K562 (cell line): ENCODE results near the gene GNA14. TPM values are rescaled to one million over a fixed set of nuclear protein-coding genes. Genes with fewer than 3 reads are reported as not detected.
"Not testable (repeated sequence)": the region's sequence is repeated elsewhere in the genome, so short reads cannot be mapped to it uniquely, and the experiment has no call there.

Experiments
- ATAC-seq: fragments of 200-7000 bp; cut with Tn5 transposase; 3 replicates; pipeline ENCODE4 v1.9.1; 2020; ENCODE audit warnings: moderate library complexity
- BruUV-seq: library from RNA; stranded (reverse); fragments of 400-500 nt; replicated peaks from 2 replicates; lab custom pipeline; 2021; lab: Mats Ljungman, UMichigan
- CTCF ChIA-PET: fragments of 300-600 bp; formaldehyde crosslinking; extraction: SDS; loops from one replicate; lab custom pipeline; 2021; ENCODE audit warnings: low intra/inter-chr PET ratio; lab: Yijun Ruan, JAX
- POLR2A ChIA-PET: fragments of 300-600, 350-650 bp; sonication (Branson Sonifier 250); formaldehyde crosslinking; extraction: SDS; loops from one replicate; lab custom pipeline; 2021; ENCODE audit warnings: antibody characterized with exemption, inconsistent platforms; lab: Yijun Ruan, JAX
- DNase-seq, 4 experiments: peaks; one replicate each; pipeline versions ENCODE4 v3.0.0 to v3.0.0-alpha.2; 2011 to 2018; ENCODE audit warnings: low spot score in 3 of 4, mixed read lengths in 3 of 4; ENCODE audit errors: extremely low read depth in 1 of 4
- FAIRE-seq: peaks from 2 replicates; lab custom pipeline; 2011; peaks lifted over from hg19 to GRCh38; lab: Jason Lieb, UNC
- H2AFZ ChIP-seq: 2 replicates; pipeline ENCODE4 v1.6.0; 2011; ENCODE audit warnings: low read depth, low read length, control low read depth, inconsistent platforms
- H3K27ac ChIP-seq: fragments of 200-600 bp; 3 replicates; pipeline ENCODE4 v1.8.0; 2011; ENCODE audit warnings: low read depth, mild to moderate bottlenecking, control low read depth, inconsistent platforms, low read length, moderate library complexity, mixed read lengths; ENCODE audit errors: extremely low read depth
- H3K27me3 ChIP-seq, 2 experiments: fragments of 300-600 bp in 1 of 2; 2 replicates in 1 of 2; 3 replicates in 1 of 2; pipeline versions ENCODE4 v1.6.0 to v1.8.0; 2011; ENCODE audit warnings: inconsistent platforms in 2 of 2, low read length in 2 of 2, mild to moderate bottlenecking in 1 of 2, mixed read lengths in 1 of 2, moderate library complexity in 1 of 2; ENCODE audit not compliant: control insufficient read depth in 2 of 2, insufficient read depth in 2 of 2
- H3K36me3 ChIP-seq: fragments of 300-600 bp; 3 replicates; pipeline ENCODE4 v1.8.0; 2011; ENCODE audit warnings: mild to moderate bottlenecking, low read length, inconsistent platforms; ENCODE audit not compliant: control insufficient read depth, insufficient read depth
- H3K4me1 ChIP-seq, 2 experiments: fragments of 200-600 bp in 1 of 2; replicated peaks in 1 of 2; 2 replicates in 1 of 2; 3 replicates in 1 of 2; pipeline versions ENCODE4 v1.5.1 to v1.8.0; 2011; ENCODE audit warnings: inconsistent platforms in 2 of 2, low read length in 2 of 2, mild to moderate bottlenecking in 1 of 2, mixed read lengths in 1 of 2, moderate library complexity in 1 of 2; ENCODE audit not compliant: control insufficient read depth in 2 of 2, insufficient read depth in 2 of 2
- H3K4me2 ChIP-seq: 2 replicates; pipeline ENCODE4 v1.6.1; 2011; ENCODE audit warnings: low read length, control low read depth, inconsistent platforms, mixed read lengths; ENCODE audit not compliant: insufficient read depth
- H3K4me3 ChIP-seq: fragments of 200-600 bp; sonication (generic), shearing (Covaris generic); 2 replicates; pipeline ENCODE4 v1.5.1; 2016; ENCODE audit warnings: control low read depth, inconsistent platforms
- H3K79me2 ChIP-seq: fragments of 200-600 bp; 3 replicates; pipeline ENCODE4 v1.8.0; 2011; ENCODE audit warnings: low read length, inconsistent platforms; ENCODE audit not compliant: control insufficient read depth, insufficient read depth
- H3K9ac ChIP-seq, 2 experiments: 2 replicates each; pipeline versions ENCODE4 v1.6.0 to v1.6.1; 2011; ENCODE audit warnings: low read depth in 2 of 2, low read length in 2 of 2, control low read depth in 1 of 2, inconsistent platforms in 1 of 2, mild to moderate bottlenecking in 1 of 2, mixed read lengths in 1 of 2; ENCODE audit not compliant: insufficient read depth in 1 of 2
- H3K9me1 ChIP-seq: one replicate; pipeline ENCODE4 v1.6.0; 2011; ENCODE audit warnings: inconsistent platforms, mild to moderate bottlenecking, low read length, moderate library complexity; ENCODE audit not compliant: control insufficient read depth, insufficient read depth
- H3K9me3 ChIP-seq: replicated peaks from 2 replicates; pipeline ENCODE4 v1.5.1; 2011; ENCODE audit warnings: low read depth, low read length, inconsistent platforms; ENCODE audit not compliant: control insufficient read depth, insufficient read depth
- H4K20me1 ChIP-seq: replicated peaks from 2 replicates; pipeline ENCODE4 v1.6.1; 2011; ENCODE audit warnings: low read length, inconsistent platforms, mixed read lengths; ENCODE audit not compliant: control insufficient read depth, insufficient read depth
- ESRRA ChIP-seq: fragments of 450-650 bp; IDR thresholded peaks from 2 replicates; pipeline ENCODE4 v1.6.1; 2014; ENCODE audit warnings: low read depth, mild to moderate bottlenecking, moderate library complexity, borderline replicate concordance
- KDM1A ChIP-seq, 2 experiments: fragments of 450-650 bp; IDR thresholded peaks; 2 replicates each; pipeline ENCODE4 v1.6.1; 2016; ENCODE audit warnings: mild to moderate bottlenecking in 2 of 2
- MED1 ChIP-seq: sonication (generic); formaldehyde crosslinking; IDR thresholded peaks from 2 replicates; pipeline ENCODE4 v1.8.1; 2023; ENCODE audit warnings: missing genetic modification reagents, borderline replicate concordance
- MYC ChIP-seq, 2 experiments: fragments of 250-450 bp in 1 of 2; sonication (Bioruptor Pico) in 1 of 2; IDR thresholded peaks; 2 replicates each; pipeline versions ENCODE4 v1.5.1 to v1.6.1; 2012 to 2021; ENCODE audit warnings: low read depth in 2 of 2, borderline replicate concordance in 1 of 2, improper control_type of control experiment in 1 of 2, low read length in 1 of 2, mild to moderate bottlenecking in 1 of 2, moderate library complexity in 1 of 2
- NFIC ChIP-seq: fragments of 450-650 bp; IDR thresholded peaks from 2 replicates; pipeline ENCODE4 v1.6.1; 2017; ENCODE audit warnings: mild to moderate bottlenecking, inconsistent platforms
- NR2C2 ChIP-seq, 2 experiments: fragments of 200-800 bp in 1 of 2; sonication (Bioruptor generic) in 1 of 2; sonication (generic) in 1 of 2; formaldehyde crosslinking in 1 of 2; IDR thresholded peaks; 2 replicates each; pipeline versions ENCODE4 v1.6.1 to v1.8.0; 2016 to 2022; ENCODE audit warnings: mild to moderate bottlenecking in 1 of 2, missing compliant biosample characterization in 1 of 2, missing genetic modification characterization in 1 of 2, missing genetic modification reagents in 1 of 2
- PURB ChIP-seq: sonication (generic); formaldehyde crosslinking; IDR thresholded peaks from 2 replicates; pipeline ENCODE4 v1.9.0; 2021; ENCODE audit warnings: low read depth, mild to moderate bottlenecking, missing genetic modification reagents
- SIRT6 ChIP-seq: IDR thresholded peaks from one replicate; pipeline ENCODE4 v1.6.1; 2012; ENCODE audit warnings: low read depth, mild to moderate bottlenecking, control low read depth, inconsistent platforms, low read length, moderate library complexity
- SMAD2 ChIP-seq: fragments of 150-350 bp; IDR thresholded peaks from 2 replicates; pipeline ENCODE4 v1.6.1; 2014; ENCODE audit warnings: low read depth, mild to moderate bottlenecking, low read length
- TCF7L2 ChIP-seq: fragments of 150-350 bp; IDR thresholded peaks from 2 replicates; pipeline ENCODE4 v1.6.1; 2016; ENCODE audit warnings: low read depth, mild to moderate bottlenecking, low read length, moderate library complexity
- TRIM28 ChIP-seq: fragments of 450-650 bp; IDR thresholded peaks from 2 replicates; pipeline ENCODE4 v1.6.1; 2017
- XRCC3 ChIP-seq: fragments of 450-650 bp; IDR thresholded peaks from 2 replicates; pipeline ENCODE4 v1.6.1; 2017; ENCODE audit warnings: mild to moderate bottlenecking, moderate library complexity
- ZNF146 ChIP-seq: IDR thresholded peaks from one replicate; pipeline ENCODE4 v1.6.1; 2018; ENCODE audit warnings: missing compliant biosample characterization; ENCODE audit not compliant: unreplicated experiment
- ZNF165 ChIP-seq: fragments of 250-450 bp; sonication (Bioruptor Pico); IDR thresholded peaks from 2 replicates; pipeline ENCODE4 v1.4.0; 2020; ENCODE audit warnings: borderline replicate concordance
- ZNF316 ChIP-seq: fragments of 450-650 bp; IDR thresholded peaks from 2 replicates; pipeline ENCODE4 v1.6.1; 2016
- ZNF347 ChIP-seq: fragments of 450-650 bp; formaldehyde crosslinking; IDR thresholded peaks from 2 replicates; pipeline ENCODE4 v1.4.0; 2020; ENCODE audit warnings: low read depth, mild to moderate bottlenecking, moderate library complexity
- ZNF436 ChIP-seq: fragments of 250-450, 450-650 bp; sonication (Bioruptor Pico); formaldehyde crosslinking; IDR thresholded peaks from 2 replicates; pipeline ENCODE4 v1.7.0; 2020; ENCODE audit warnings: mild to moderate bottlenecking
- ZNF699 ChIP-seq: fragments of 250-450 bp; sonication (Bioruptor Pico); IDR thresholded peaks from 2 replicates; pipeline ENCODE4 v1.8.0; 2021; ENCODE audit warnings: mild to moderate bottlenecking, moderate library complexity; ENCODE audit not compliant: insufficient replicate concordance
- ZNF766 ChIP-seq: fragments of 200-800 bp; sonication (Bioruptor generic); conservative IDR thresholded peaks from 2 replicates; pipeline ENCODE4 v1.6.1; 2016; ENCODE audit warnings: missing genetic modification characterization, missing compliant biosample characterization
- WGBS: fragments of 100-300 bp; shearing (Covaris generic); methylation state at CpG from one replicate; pipeline ENCODE4 v1.1.6; 2016; ENCODE audit warnings: low coverage, mixed read lengths; ENCODE audit not compliant: insufficient coverage; ENCODE audit errors: missing lambda C conversion rate; 5-methylcytosine and 5-hydroxymethylcytosine counted together
- in situ Hi-C: fragments of 300-500 bp; cut with MboI; formaldehyde crosslinking; loops from 4 replicates; pipeline ENCODE4 v1.15.0; 2018; ENCODE audit warnings: inconsistent platforms, mixed read lengths
- intact Hi-C: fragments of 100-400 bp; cut with micrococcal nuclease; formaldehyde crosslinking; loops from 2 replicates; pipeline ENCODE4 v1.14.2; 2022
- polyA plus RNA-seq, 8 experiments: library from polyadenylated mRNA; depleted of rRNA in 4 of 8; stranded (reverse) in 5 of 8; unstranded in 3 of 8; fragments of >200 nt; fragmentation: Nextera tagmentation in 2 of 8; fragmentation: Illumina TruSeq in 1 of 8; extraction: Ambion mirVana in 2 of 8; extraction: Trizol in 1 of 8; gene quantifications; 2 replicates each; pipeline versions ENCODE4 v1.2.1 to v1.2.3, GENCODE V29; 2011 to 2014; ENCODE audit warnings: inconsistent platforms in 1 of 8, missing spikeins in 1 of 8
- total RNA-seq, 7 experiments: library from RNA; depleted of rRNA in 6 of 7; stranded (reverse); fragments of >200 nt in 6 of 7; fragmentation: Illumina TruSeq in 2 of 7; extraction: Trizol in 2 of 7; gene quantifications; 2 replicates each; pipeline versions ENCODE4 v1.2.1 to v1.2.3, GENCODE V29; 2011 to 2021; ENCODE audit warnings: low replicate concordance in 1 of 7

The GNA14 gene
- total and polyA plus RNA-seq, 9 of the 15 experiments (the other 6 are each of a cell fraction or from before 2014, with no cell fraction given) = 0.03 to 0.11 (median 0.03) TPM; not detected in 6

- Histone ChIP-seq H3K9me1 (no peaks in the 10 kb centered on the region), H3K79me2 (no peaks in the 10 kb centered on the region), H3K9ac (no peak overlapping the region), H3K36me3 (no peaks in the 10 kb centered on the region), H3K4me3 (no peak overlapping the region), H3K27ac (no peak overlapping the region), H2AFZ (no peak overlapping the region), H3K4me1 (no peaks in the 10 kb centered on the region), H3K27me3 (no peaks in the 10 kb centered on the region), H3K4me2 (no peak overlapping the region), H4K20me1 (no peaks in the 10 kb centered on the region), H3K9me3 (no peaks in the 10 kb centered on the region)
- TF ChIP-seq ESRRA (no peak), ZNF766 (CRISPR knock-in tag) (no peak), TRIM28 (no peak), SMAD2 (no peak), PURB (CRISPR knock-in tag) (no peak), NR2C2 (CRISPR knock-in tag; IDR thresholded peaks at IDR 0.05) (no peak), NR2C2 (tag; IDR thresholded peaks at IDR 0.05) (no peak), XRCC3 (no peak), TCF7L2 (no peak), ZNF165 (CRISPR knock-in tag) (no peak), ZNF316 (no peak), ZNF146 (CRISPR knock-in tag) (no peak), ZNF347 (CRISPR knock-in tag) (no peak), SIRT6 (no peak), ZNF436 (CRISPR knock-in tag) (no peak), KDM1A (IDR thresholded peaks at IDR 0.05) (no peak), MED1 (CRISPR knock-in tag) (no peak), NFIC (no peak), MYC (IDR thresholded peaks at IDR 0.05; ENCODE audit: low read depth, low read length) (no peak), MYC (CRISPR knock-in tag; IDR thresholded peaks at IDR 0.05; ENCODE audit: borderline replicate concordance, low read depth) (no peak), ZNF699 (no peak)
- no peak for ATAC-seq
- intact Hi-C loops = no loop called here
- 0% methylated on average over 5 of the region's 5 CpGs for WGBS
- in situ Hi-C loops = no loop called here
- POLR2A ChIA-PET = no interaction called here
- FAIRE-seq = no peak
- no TSS peak for BruUV-seq
- no peak for DNase-seq
- CTCF ChIA-PET = no interaction called here
These were observed 15.5 kb downstream of the GNA14 start for GRCh38 chr9:77632652-77633051.

GRCh38 chr9:77628864-77629263 lies 19.3 kb downstream of the GNA14 start:
- BruUV-seq, H3K4me1 ChIP-seq, H3K27me3 ChIP-seq, in situ Hi-C loops, ATAC-seq, H4K20me1 ChIP-seq, H3K4me2 ChIP-seq, H3K4me3 ChIP-seq, H2AFZ ChIP-seq, H3K79me2 ChIP-seq, POLR2A ChIA-PET, H3K36me3 ChIP-seq, intact Hi-C loops, H3K9ac ChIP-seq, FAIRE-seq, H3K9me1 ChIP-seq, H3K27ac ChIP-seq, DNase-seq, CTCF ChIA-PET, H3K9me3 ChIP-seq: not testable (repeated sequence)
- 0% methylated on average over 1 of the region's 4 CpGs for WGBS
